HG03135 (cell line): ENCODE data around the gene CHN1.

Experiments
- ATAC-seq: cut with Tn5 transposase; IDR thresholded peaks from one replicate; pipeline ENCODE4 v1.9.1; 2021; ENCODE audit warnings: mild to moderate bottlenecking, moderate library complexity; ENCODE audit not compliant: unreplicated experiment

The CHN1 gene

GRCh38 chr2:175011505-175011904 is 6.3 kb upstream of the CHN1 start:
- no peak for ATAC-seq

GRCh38 chr2:175010848-175011254 is 5.7 kb upstream of the CHN1 start:
- ATAC-seq: no peak

GRCh38 chr2:175009917-175010621 is 4.9 kb upstream of the CHN1 start:
- no peak for ATAC-seq

GRCh38 chr2:175008801-175009495 is 3.8 kb upstream of the CHN1 start:
- ATAC-seq: no peak

- ATAC-seq: no peak
Measured at GRCh38 chr2:175008009-175008408, 2.8 kb upstream of the CHN1 start.

GRCh38 chr2:175007510-175007909 is 2.3 kb upstream of the CHN1 start:
- ATAC-seq: no peak

GRCh38 chr2:175006281-175006680 is 1.1 kb upstream of the CHN1 start:
- ATAC-seq: no peak

GRCh38 chr2:175005733-175006264 is 618 bp upstream of the CHN1 start:
- ATAC-seq: peak; percentile 3

- peak; percentile 25 for ATAC-seq
Measured at GRCh38 chr2:175004730-175004979, 526 bp downstream of the CHN1 start.

GRCh38 chr2:175003875-175004729 is 1.1 kb downstream of the CHN1 start:
- no peak for ATAC-seq

- ATAC-seq: no peak
Measured at GRCh38 chr2:175002547-175003274, 2.5 kb downstream of the CHN1 start.

GRCh38 chr2:175001566-175001965 is 3.6 kb downstream of the CHN1 start:
- no peak for ATAC-seq

GRCh38 chr2:174997110-174997509 is 8.1 kb downstream of the CHN1 start:
- ATAC-seq: no peak

- ATAC-seq: no peak
Measured at GRCh38 chr2:174996622-174997021, 8.6 kb downstream of the CHN1 start.

GRCh38 chr2:174994381-174994780 is 10.8 kb downstream of the CHN1 start:
- ATAC-seq: no peak

- no peak for ATAC-seq
Measured at GRCh38 chr2:174992886-174993285, 12.3 kb downstream of the CHN1 start.

- no peak for ATAC-seq
Measured at GRCh38 chr2:174985614-174986013, 19.6 kb downstream of the CHN1 start.

GRCh38 chr2:174984561-174984960 is 20.6 kb downstream of the CHN1 start:
- ATAC-seq: no peak

GRCh38 chr2:174981331-174981730 is 23.9 kb downstream of the CHN1 start:
- ATAC-seq: no peak

- no peak for ATAC-seq
Measured at GRCh38 chr2:174979996-174980395, 25.2 kb downstream of the CHN1 start.

GRCh38 chr2:174977364-174977763 is 27.8 kb downstream of the CHN1 start:
- no peak for ATAC-seq
